GM19372 (cell line): Measurements from ENCODE around the gene DEPP1.
"Not testable (repeated sequence)": the region's sequence is repeated elsewhere in the genome, so short reads cannot be mapped to it uniquely, and the experiment has no call there.

ENCODE experiments used
- ATAC-seq: cut with Tn5 transposase; IDR thresholded peaks from one replicate; pipeline ENCODE4 v1.9.1; 2021; ENCODE audit warnings: mild to moderate bottlenecking, low read depth, moderate library complexity; ENCODE audit not compliant: unreplicated experiment

DEPP1 gene

GRCh38 chr10:44978570-44979280 lies at the start of gene DEPP1:
DEPP1 (minus strand) TSS chr10:44978809; CDS start chr10:44978030, 779 bp downstream.
- ATAC-seq: no peak

- no peak for ATAC-seq
Measured at GRCh38 chr10:45023426-45023825, 44.8 kb upstream of the DEPP1 start.

- no peak for ATAC-seq
Measured at GRCh38 chr10:45015590-45015989, 37.0 kb upstream of the DEPP1 start.

- ATAC-seq: not testable (repeated sequence)
Measured at GRCh38 chr10:45014557-45014956, 35.9 kb upstream of the DEPP1 start.

GRCh38 chr10:45008524-45009161 lies 30.0 kb upstream of the DEPP1 start:
- peak; percentile 91 for ATAC-seq

GRCh38 chr10:45006276-45007030 lies 27.8 kb upstream of the DEPP1 start:
- no peak for ATAC-seq

GRCh38 chr10:45005284-45005683 lies 26.7 kb upstream of the DEPP1 start:
- ATAC-seq: no peak

- no peak for ATAC-seq
Measured at GRCh38 chr10:45004661-45005060, 26.1 kb upstream of the DEPP1 start.

GRCh38 chr10:45003432-45004000 lies 24.9 kb upstream of the DEPP1 start:
- no peak for ATAC-seq

GRCh38 chr10:45001381-45002148 lies 23.0 kb upstream of the DEPP1 start:
- ATAC-seq: peak; percentile 70

- ATAC-seq: peak; percentile 68
Measured at GRCh38 chr10:45000752-45001380, 22.3 kb upstream of the DEPP1 start, which contains the start of gene ZNF22. ZNF22 (plus strand) TSS chr10:45000923; CDS start chr10:45003369, 2,446 bp downstream.

- no peak for ATAC-seq
Measured at GRCh38 chr10:45000138-45000751, 21.6 kb upstream of the DEPP1 start.

GRCh38 chr10:44998146-44998631 lies 19.6 kb upstream of the DEPP1 start:
- ATAC-seq: no peak

- ATAC-seq: no peak
Measured at GRCh38 chr10:44997105-44997748, 18.6 kb upstream of the DEPP1 start.

GRCh38 chr10:44995914-44996669 lies 17.5 kb upstream of the DEPP1 start:
- no peak for ATAC-seq

GRCh38 chr10:44995581-44995913 lies 16.9 kb upstream of the DEPP1 start:
- ATAC-seq: no peak

- no peak for ATAC-seq
Measured at GRCh38 chr10:44994752-44995530, 16.3 kb upstream of the DEPP1 start.
